SIG-M5 (cell line): ENCODE measurements around the gene CACNA1S.
A peak's percentile ranks its signal among the peaks of the same experiment; 100 is the strongest.

Source experiments
- DNase-seq: peaks from one replicate; lab custom pipeline; 2025; lab: John Stamatoyannopoulos, UW

Gene CACNA1S

DNA sequence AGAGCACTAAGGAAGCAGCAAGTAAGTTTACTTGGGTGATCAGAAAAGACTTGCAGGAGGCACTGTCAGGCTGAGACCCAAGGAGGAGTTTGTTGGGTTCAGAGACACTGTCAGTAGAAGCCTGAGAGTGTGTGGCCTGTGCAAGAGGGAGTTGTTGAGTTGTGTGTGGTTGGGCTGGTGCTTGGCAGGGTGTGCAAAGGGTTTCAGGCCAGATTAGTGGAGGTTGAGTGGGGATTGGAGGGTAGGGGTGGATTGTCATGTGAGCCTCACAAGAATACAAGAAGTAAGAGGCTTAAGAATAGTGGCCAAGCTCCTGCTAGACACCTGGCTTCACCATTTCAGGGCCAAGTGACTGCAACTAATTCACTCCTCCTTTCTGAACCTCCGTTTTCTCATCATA is 79.8 kb downstream of the CACNA1S start:
- DNase-seq, result no peak

DNA sequence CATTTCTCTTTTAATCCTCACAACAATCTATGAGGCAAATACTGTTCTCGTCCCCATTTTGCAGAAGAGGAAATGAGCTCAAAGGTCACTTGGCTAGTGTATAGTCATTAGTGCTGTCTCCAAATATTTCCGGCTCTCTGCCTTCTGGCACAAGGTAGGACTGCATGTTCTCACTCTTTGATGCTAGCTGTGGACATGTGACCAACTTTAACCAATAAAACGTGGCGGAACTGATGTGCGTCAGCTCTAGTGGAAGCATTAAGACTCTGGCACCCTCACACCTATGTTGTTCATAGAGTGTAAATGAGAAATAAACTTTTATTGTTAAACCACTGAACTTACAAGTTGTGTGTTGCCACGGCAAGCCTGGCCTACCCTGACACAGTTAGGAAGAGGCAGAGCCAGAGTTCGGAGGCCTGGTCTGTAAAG is 83.8 kb downstream of the CACNA1S start:
- DNase-seq, result no peak

DNA sequence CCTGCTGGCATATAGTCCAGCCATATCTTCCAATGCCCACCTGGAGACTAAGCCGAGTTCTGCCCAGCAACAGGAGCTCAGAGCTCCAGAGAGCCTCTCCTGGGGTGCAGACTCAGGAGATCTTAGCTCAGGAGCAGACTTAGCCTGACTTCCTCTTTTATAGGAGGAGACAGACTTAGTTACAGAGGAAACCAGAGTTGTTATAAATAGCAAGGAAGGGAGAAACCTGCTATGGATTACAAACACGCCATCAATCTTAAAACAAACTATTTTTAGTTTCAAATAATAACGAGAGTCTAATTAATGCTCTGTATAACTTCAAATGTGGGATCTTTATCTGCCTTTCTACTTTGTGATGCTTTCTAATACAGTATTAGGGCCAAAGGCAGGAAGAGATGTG is 85.4 kb downstream of the CACNA1S start:
- peak; percentile 53 for DNase-seq

DNA sequence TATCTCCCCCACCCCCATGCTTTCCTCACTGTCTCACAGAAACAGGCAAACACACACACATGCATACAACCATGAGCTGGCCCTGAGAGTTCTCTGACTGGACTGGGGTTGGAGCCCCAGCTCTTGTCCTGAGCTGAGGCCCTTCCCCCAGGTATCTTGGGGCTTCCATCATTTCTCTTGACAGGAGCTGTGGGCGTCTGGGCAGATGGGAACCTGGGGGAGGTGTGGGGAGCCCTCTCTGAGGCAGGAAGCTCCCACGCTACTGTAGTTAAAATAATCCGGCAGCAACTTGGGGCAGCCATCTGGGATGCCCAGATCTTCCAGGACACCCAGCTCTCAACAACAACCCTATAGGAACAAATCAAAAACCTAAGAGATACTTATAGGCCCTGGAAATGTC is 86.0 kb downstream of the CACNA1S start:
- no peak for DNase-seq

DNA sequence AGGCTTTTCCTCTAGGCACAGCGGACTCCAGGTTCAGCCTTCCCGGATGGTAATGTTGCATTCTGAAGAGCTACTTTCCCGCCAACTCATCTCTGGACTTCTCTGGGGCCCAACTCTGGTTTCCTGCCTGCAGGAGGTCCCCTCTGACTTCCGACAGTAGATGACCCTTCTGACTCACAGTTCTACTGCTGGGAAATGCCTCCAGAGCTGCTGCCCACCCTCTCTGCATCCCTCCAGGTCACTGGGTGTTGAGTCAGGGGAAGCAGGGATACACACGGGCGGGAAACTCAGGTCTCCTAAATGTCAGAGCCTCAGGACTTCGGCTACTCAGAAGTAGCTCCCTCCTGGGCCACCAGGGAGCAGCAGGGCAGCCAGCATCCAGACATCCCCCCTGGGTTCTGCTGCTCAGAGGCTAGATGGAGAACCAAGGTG is 86.6 kb downstream of the CACNA1S start:
- DNase-seq, result no peak

DNA sequence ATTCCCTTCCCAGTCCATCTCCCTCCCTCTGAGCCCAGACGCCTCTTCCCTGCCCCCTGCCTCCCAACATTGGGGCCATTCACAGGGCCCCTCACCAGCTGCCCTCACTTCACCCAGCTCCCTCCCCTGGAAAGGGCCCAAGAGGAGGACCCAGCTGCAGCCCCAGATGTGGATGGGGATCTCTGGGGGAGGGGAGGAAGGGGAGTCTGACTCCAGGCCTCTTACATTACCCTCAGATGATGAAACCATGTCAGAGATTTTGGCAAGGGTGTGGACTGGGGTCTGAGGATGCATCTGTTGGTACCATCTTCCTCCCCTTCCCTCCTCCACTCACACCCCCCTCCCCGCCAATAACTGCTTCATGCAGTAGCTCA is 87.6 kb downstream of the CACNA1S start:
- no peak for DNase-seq

DNA sequence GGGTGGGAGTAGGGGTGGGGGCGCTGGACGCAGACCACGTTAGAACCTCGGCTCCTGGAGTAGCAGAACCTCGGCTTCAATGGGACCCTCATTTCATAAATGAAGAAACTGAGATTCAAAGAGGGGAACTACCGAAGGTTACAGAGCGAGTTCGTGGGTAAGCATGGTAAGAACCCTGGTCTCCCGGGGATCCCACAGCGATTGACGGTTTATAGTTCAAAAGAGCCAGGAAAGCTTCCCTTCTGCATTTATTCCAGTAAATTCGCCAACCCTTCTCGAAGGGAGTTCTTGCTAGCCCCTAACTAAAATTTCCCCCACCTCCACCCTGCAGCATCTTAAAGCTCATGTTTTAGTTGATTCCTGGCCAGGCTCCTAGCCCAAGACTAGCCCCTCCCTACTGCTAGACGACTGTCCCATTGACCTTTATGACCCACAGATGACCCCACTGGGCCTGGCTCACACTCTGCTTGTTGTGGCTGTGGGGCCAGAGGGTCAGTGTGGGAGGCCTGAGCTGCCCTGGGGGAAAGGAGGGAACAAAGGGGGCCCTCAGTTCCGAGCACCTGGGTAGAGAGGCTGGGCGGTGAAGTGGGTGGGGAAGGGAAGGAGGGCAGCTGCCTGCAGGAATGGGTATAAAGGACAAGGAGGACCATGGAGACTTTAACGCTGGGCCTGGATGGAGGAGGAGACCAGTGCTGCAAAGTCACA is 88.2 kb downstream of the CACNA1S start:
- DNase-seq, result no peak

DNA sequence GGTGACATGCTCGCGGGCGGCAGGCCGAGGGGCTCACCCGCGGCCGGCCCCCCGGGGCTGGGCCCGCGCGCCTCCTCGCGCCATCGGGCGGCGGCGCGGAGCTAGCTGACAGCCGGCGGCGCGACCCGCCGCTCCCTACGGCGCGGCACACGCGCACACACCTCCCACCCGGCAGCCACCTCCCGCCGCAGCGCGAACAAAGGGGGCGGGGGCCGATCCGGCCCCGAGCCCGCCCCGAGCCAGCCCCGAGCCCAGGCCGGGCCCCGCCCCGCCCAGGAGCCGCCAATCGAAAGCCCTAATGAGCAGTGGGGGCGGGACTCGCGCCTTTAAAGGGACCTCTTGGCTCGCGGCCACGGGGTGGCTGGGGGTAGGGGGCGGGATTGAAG is 88.7 kb downstream of the CACNA1S start, which contains the start of gene KIF21B:
Gene KIF21B (minus strand): TSS at position 198 of the 386 bp plus-strand sequence. CDS start 331 bp downstream, outside the sequence.
- no peak for DNase-seq

DNA sequence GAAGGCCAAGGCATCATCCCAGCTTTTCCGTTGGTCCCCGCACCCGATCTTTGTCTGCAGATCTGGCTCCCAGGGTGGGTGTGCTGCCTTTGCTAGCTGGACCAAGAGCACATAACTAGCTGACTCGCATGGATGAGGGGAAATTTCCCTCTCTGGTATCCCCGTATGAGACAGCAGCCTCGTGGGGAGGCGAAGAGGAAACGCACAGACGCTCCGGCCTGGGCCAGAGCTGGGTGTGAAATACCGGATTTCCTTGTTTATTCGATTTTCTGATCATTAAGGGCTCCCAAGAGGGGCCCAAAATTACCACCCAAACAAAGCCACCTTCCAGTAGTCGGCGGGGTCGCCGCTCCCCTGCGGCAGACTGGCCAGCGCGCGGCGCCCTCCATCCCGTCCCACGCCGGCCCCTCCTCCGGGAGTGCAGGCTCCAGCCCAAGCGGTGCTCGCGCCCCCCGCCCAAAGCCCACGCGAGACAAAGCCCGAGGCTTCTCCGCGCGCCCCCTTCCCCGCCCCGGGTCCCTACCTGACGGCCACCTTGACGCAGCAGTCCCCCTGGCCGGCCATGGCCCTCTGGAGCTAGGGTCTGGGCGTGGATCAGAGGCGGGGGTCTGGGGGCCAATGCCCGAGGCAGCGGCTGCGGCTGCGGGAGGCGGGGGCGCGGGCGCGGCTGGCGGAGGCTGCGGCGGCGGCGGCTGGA is 89.3 kb downstream of the CACNA1S start:
- DNase-seq, result no peak

DNA sequence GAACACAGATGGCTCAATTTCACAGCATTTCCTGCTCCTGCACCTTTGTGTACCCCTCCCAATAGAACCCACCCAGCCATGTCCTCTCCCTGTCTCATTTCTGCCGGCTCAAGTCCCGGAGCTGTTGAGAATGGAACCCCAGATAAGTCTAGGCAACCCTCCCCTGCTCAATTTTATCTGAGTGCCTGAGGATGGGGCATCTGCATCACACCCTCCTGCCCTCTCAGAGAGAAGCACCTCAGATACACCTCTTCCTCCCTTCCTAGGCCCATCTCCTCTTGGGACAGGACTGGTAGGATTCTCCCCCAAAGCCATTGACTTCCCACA is 89.8 kb downstream of the CACNA1S start:
- no peak for DNase-seq

DNA sequence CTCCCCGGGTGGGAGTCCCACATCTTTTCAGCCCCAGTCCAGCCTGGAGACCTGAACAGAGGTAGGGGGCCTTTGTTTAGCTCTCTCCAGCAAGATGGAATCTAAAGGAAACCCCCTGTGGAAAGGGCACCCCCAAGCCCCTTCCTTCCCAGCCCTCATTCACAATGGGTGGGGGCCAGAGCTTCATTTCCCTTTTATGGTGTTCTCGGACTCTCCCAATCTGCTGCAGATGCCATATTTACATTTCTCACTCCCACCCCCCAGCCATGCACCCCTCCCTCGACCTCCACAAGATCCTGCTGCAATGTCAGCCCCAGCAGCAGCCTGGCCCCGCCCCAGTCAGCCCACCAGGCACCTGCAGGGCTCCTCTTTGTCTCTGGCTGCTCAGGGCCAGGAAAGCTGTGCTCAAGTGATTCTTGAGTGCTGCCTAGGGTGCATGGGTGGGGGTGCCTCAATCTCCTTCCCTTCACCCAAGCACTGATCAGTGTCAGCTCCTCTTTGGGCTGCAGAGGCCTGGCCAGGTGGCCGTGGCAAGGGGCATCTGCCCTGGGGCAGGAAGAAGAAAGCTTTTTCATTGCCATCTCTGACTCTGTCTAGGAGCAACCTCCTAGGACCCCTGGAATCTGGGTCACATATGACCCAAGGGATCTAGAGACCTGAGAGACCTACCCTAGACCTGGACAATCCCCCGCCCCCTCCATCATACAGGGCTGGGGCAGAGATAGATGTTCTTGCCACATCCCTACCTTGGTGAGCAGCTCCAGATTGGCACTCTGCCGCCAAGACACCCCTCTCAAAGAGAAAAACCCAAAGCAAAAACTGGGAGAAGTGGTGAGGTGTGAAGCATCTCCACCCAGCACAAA is 90.4 kb downstream of the CACNA1S start:
- DNase-seq, result no peak

DNA sequence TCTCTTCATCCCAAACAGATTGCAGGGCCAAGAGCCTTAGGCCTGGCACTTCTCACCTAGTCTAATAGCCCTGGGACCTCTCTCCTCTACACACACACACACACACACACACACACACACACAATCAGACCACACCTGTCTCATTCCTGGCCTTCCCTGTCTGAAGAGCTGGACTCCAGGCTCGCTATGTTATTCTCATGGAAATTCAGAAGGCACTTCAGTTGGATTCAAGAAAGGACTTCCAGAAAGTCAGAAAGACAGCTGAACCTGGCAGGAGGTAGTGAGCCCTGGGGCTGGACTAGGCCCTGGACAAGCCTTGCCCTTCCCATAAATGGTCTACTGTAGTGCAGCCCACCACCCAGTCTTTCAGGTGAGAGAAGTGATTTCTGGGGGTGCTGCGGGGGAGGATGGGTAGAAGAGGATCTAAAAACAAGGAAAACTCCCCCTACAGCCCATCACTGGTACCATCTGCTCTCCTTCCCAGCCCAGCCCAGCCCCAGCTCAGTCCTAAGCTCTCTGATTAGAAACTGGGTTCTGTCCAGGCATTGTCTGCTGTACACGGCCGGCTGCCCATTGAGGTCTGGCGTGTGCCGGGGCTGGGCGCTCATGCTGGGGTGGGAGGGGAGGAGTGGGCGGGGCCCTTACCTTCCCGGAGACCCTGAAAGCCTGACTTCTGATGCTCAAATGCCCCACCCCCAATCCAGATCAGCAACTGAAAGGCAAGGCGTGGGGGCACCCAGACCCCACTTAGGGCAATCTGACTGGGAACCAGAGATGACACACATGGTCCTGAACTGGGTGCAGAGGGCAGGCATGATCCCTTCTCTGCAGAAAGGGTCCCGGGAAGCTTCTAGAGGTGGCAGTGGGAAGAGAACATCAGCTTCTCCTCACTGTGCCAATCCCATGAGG is 91.3 kb downstream of the CACNA1S start:
- no peak for DNase-seq

DNA sequence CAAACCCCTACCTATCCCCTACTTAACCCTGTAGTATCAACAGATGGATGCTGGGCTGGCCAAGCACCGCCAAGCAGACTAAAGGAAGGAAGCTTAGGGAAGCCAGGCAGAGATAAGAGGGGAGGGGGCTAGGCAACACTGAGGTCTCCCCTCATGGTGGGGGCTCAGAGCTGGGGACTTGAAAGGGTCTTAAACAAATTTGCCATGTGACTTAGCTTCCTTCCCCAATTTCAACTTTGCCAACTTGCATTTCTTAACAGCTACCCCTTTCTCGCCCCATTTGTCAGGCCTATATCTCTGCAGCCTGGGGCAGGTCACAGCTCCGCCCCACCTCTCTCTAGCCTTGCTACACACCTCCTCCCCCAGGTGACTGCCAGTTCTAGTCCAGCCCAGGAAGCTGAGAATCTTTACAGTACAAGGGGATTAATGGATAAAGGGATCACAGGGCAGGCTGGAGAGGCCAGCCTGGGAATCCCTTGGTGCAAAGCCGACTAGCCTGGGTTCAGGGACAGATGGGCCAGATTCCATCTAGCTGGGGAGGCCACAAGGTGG is 92.1 kb downstream of the CACNA1S start:
- no peak for DNase-seq

DNA sequence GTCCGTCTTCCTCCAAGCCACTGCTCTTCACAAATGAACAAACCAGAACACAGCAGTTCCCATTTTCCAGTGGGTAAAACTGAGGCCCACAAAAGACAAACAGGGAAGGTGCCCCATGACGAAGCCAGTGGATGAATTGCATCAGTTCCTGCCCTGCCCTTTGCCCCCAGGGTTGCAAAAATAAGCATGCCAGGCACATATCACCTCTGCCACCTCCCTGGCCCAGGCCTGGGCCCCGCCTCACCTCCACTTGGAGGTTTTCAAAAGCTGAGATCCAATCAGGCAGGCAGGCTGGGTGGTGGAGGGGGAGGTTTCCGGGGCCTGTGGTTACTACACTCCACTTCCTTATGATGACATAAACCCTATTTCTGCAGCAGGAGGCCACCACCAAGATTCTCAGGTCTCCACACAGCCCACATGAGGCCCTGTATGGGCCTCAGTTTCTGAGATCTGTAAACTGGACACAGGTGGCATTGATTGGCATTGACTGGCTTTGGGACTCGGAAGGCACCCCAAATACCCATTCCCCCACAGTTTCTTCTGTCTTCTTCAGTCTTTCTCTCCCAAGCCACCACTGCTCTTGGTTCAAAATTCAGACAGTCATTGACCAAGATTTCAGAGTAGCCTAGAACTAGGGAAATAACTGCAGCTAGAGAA is 92.8 kb downstream of the CACNA1S start:
- DNase-seq, result peak; percentile 97

DNA sequence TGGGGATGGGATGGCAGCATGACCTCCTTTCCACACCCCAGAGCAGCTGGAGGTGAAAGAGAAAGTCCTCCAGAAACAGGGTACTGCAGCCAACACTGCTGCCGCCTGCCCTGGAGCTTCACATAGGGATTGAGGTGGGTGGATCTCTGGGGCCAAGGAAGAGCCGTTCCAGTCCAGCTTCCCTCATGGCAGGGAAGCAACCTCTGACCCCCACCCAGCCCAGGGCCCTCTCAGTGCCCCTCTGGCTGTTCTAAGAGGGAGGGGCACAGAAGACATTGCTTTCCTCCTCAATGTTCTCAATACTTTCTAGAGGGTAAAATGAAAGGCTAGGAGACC is 94.4 kb downstream of the CACNA1S start:
- DNase-seq, result no peak

DNA sequence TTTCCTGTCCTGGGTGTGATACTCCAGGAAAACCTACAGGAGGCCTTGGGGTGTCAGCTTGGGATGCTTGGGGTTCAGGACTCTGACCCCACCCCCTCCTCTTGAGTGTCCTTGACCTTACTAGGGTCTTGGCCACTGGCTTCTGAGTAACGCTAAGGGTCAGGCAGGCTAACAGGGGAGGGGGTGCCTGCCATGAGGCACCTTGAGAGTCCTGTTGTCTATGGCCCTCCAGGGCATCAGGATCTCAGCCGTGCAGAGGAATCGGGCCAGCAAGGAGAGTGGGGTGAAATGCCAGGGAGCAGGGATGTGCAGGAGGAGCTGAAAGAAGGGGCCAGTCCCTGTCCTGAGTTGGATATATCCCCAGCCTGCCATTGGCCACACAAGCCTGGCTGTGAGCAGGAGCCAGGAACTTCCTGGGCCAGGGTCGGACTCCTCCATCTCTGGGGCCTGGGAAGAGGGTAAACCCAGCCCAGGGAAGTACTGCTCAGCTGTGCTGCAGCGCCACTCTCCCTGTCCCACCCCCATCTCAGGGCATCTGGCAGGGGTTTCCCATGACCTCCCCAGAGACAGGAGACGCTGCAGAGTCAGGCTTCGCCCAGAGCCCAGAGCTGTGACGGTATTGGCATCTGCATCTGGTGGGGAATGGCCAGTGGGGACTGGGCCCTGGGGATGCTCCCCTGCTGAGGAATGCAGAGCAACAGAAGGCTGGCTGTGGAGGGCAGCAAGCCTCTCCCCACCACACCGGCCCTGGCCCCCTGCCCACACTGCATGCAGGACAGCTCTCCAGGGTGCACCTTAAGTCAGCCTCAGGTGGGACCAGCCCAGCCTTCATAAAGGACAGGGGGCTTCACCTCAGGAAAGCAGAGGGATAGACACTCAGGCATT is 95.0 kb downstream of the CACNA1S start:
- no peak for DNase-seq

DNA sequence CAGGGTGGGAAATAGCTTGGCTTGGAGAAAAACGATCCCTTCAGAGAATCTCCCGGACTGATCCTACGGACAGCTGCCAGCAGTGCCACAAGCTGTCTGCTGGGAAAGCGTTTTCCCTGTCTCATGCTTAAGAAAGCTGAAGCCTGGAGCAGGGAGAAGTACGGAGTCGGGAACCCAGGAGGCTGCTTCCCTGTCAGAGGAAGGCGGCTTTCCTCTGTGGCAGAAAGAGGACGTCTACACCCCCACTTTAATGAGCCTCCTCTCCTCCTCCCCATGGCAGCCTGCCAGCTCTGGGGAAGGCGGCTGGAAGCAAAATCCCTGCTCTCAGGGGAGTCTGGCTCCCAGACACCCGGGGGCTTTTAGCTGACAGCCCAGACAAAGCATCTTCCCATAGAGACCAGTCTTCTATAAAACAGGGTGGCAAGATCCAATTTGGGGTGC is 96.0 kb downstream of the CACNA1S start:
- DNase-seq, result no peak

DNA sequence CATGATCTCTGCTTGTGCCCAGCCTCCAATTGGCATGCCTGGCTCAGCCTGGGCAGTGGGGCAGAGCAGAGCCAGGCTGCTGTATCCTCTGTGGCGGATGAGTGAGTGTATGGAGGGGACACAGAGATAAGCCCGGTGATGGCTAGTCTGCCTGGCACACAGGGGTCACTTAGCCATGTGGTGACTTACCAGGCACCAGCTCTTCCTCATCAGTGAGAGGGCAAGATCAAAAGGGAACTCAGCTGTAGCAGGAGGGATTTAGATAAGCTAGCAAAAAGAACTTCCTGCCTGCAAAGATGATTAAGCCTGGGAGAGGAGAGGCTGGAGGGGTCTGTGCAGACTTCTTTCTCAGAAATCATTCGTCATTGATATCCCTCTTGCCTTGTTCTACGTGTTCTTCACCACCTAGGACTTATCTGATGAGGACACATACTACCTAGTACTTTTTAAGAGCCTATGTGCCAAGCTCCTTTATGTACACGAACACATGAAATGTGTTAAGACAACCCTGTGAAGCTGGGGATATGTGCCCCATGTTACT is 96.6 kb downstream of the CACNA1S start:
- no peak for DNase-seq

DNA sequence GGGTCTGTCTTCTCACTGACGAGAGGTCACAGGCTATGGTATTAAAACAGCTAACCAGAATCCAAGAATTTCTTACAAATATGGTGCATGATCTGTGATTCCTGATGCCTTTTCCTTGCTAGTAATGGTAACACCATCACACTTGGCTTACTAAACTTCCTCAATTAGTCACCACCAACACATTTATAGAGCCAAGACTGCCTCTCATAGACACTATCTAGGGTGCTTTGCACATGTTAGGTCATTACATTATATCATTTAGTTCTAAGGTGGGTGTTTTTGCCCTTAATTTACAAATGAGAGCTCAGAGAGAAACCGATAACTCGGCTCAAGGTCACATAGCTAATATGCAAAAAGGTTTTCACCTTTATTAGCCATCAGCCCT is 97.4 kb downstream of the CACNA1S start:
- DNase-seq, result no peak
